Liver (tissue), 9 donors: ENCODE data around the gene SEZ6. TPM values are rescaled to one million over a fixed set of nuclear protein-coding genes. Genes with fewer than 3 reads are reported as not detected.
A peak's percentile ranks its signal among the peaks of the same experiment; 100 is the strongest.

ENCODE experiments used
- DNase-seq: peaks from one replicate; pipeline ENCODE4 v3.0.0-alpha.2; 2017; ENCODE audit warnings: low spot score
- H3K27ac ChIP-seq, 2 donors: one replicate each; pipeline ENCODE4 v1.7.0; 2013; ENCODE audit warnings: inconsistent platforms in 2 of 2, low read length in 2 of 2, control low read depth in 1 of 2, low read depth in 1 of 2, mild to moderate bottlenecking in 1 of 2
- H3K27me3 ChIP-seq, 4 donors: one replicate each; pipeline versions ENCODE4 v1.6.1 to v1.7.0; 2013; ENCODE audit warnings: low read length in 3 of 4, inconsistent platforms in 1 of 4, mild to moderate bottlenecking in 1 of 4, moderate library complexity in 1 of 4; ENCODE audit not compliant: control insufficient read depth in 4 of 4, insufficient read depth in 4 of 4
- H3K36me3 ChIP-seq, 4 donors: one replicate each; pipeline versions ENCODE4 v1.6.1 to v1.7.0; 2013; ENCODE audit warnings: low read length in 3 of 4, mild to moderate bottlenecking in 3 of 4, low read depth in 1 of 4, moderate library complexity in 1 of 4; ENCODE audit not compliant: control insufficient read depth in 4 of 4, insufficient read depth in 3 of 4
- H3K4me1 ChIP-seq, 4 donors: one replicate each; pipeline versions ENCODE4 v1.6.1 to v1.7.0; 2013; ENCODE audit warnings: low read length in 3 of 4, mild to moderate bottlenecking in 3 of 4, moderate library complexity in 1 of 4; ENCODE audit not compliant: control insufficient read depth in 4 of 4, insufficient read depth in 4 of 4
- H3K4me3 ChIP-seq, 3 donors: one replicate each; pipeline versions ENCODE4 v1.6.1 to v1.7.0; 2013; ENCODE audit warnings: low read length in 3 of 3, control low read depth in 1 of 3, low read depth in 1 of 3, mild to moderate bottlenecking in 1 of 3
- H3K9ac ChIP-seq, 2 donors: one replicate each; pipeline ENCODE4 v1.7.0; 2013; ENCODE audit warnings: low read length in 2 of 2, mild to moderate bottlenecking in 2 of 2, moderate library complexity in 2 of 2, control low read depth in 1 of 2, low read depth in 1 of 2
- H3K9me3 ChIP-seq, 4 donors: one replicate each; pipeline versions ENCODE4 v1.6.1 to v1.7.0; 2013; ENCODE audit warnings: low read length in 3 of 4; ENCODE audit not compliant: control insufficient read depth in 4 of 4
- ATF3 ChIP-seq: IDR thresholded peaks from 2 replicates; pipeline ENCODE4 v1.6.1; 2016; ENCODE audit warnings: antibody characterized with exemption
- CTCF ChIP-seq: fragments of 150-350 bp; IDR thresholded peaks from 2 replicates; pipeline ENCODE4 v1.5.1; 2017; ENCODE audit warnings: improper control_type of control experiment, low read depth, low read length; ENCODE audit not compliant: missing input control
- EGR1 ChIP-seq, 2 donors: IDR thresholded peaks; 2 replicates each; pipeline ENCODE4 v1.6.1; 2016 to 2018; ENCODE audit warnings: antibody characterized with exemption in 2 of 2, low read depth in 2 of 2
- FOXA1 ChIP-seq: IDR thresholded peaks from 2 replicates; pipeline ENCODE4 v1.6.1; 2016; ENCODE audit warnings: antibody characterized with exemption
- FOXA2 ChIP-seq: IDR thresholded peaks from 2 replicates; pipeline ENCODE4 v1.6.1; 2016; ENCODE audit warnings: antibody characterized with exemption
- GABPA ChIP-seq, 2 donors: IDR thresholded peaks in 1 of 2; conservative IDR thresholded peaks in 1 of 2; 2 replicates each; pipeline ENCODE4 v1.6.1; 2016; ENCODE audit warnings: antibody characterized with exemption in 2 of 2, mild to moderate bottlenecking in 1 of 2, moderate library complexity in 1 of 2
- HNF4A ChIP-seq, 2 donors: conservative IDR thresholded peaks; 2 replicates each; pipeline ENCODE4 v1.6.1; 2016; ENCODE audit warnings: antibody characterized with exemption in 2 of 2, mild to moderate bottlenecking in 2 of 2
- HNF4G ChIP-seq: IDR thresholded peaks from 2 replicates; pipeline ENCODE4 v1.6.1; 2016; ENCODE audit warnings: antibody characterized with exemption
- JUND ChIP-seq, 2 donors: IDR thresholded peaks; 2 replicates each; pipeline ENCODE4 v1.6.1; 2016; ENCODE audit warnings: antibody characterized with exemption in 2 of 2
- NR2F2 ChIP-seq: IDR thresholded peaks from 2 replicates; pipeline ENCODE4 v1.6.1; 2016; ENCODE audit warnings: antibody characterized with exemption
- RAD21 ChIP-seq, 2 donors: IDR thresholded peaks; 2 replicates each; pipeline ENCODE4 v1.6.1; 2016; ENCODE audit warnings: antibody characterized with exemption in 2 of 2, mild to moderate bottlenecking in 2 of 2
- REST ChIP-seq: IDR thresholded peaks from 2 replicates; pipeline ENCODE4 v1.6.1; 2016; ENCODE audit warnings: antibody characterized with exemption, mild to moderate bottlenecking
- WGBS: extraction: QIAGEN DNeasy Blood & Tissue Kit; methylation state at CpG from one replicate; pipeline ENCODE4 v1.1.7; 2013; 5-methylcytosine and 5-hydroxymethylcytosine counted together
- polyA plus RNA-seq, 2 donors: library from polyadenylated mRNA; stranded (reverse) in 1 of 2; unstranded in 1 of 2; fragments of 200-250 nt in 1 of 2; fragments of >200 nt in 1 of 2; fragmentation: Nextera tagmentation in 1 of 2; extraction: Ambion mirVana in 1 of 2; gene quantifications; one replicate each; pipeline versions ENCODE4 v1.2.1 to v1.2.3, GENCODE V29; 2013 to 2015
- total RNA-seq, 2 donors: library from RNA; depleted of rRNA; stranded (reverse); fragments of >200 nt; gene quantifications; one replicate each; pipeline ENCODE4 v1.2.3, GENCODE V29; 2014
- donor health status: healthy.
- donor health status: healthy.
- donor health status: healthy.
- donor health status: healthy.
- donor health status: healthy.

SEZ6 gene
- total and polyA plus RNA-seq, 4 donors: 0.39 TPM; not detected in 3

- Histone ChIP-seq H3K9ac (no peak overlapping the region), H3K9me3 (no peaks in the 10 kb centered on the region), H3K27ac (no peak overlapping the region), H3K36me3 (no peaks in the 10 kb centered on the region), H3K27me3 (no peaks in the 10 kb centered on the region), H3K4me1 (peaks cover 0 to 15% (median 9%) of the 10 kb centered on the region in 4 donors), H3K4me3 (no peak overlapping the region)
- 82% methylated on average over 2 of the region's 2 CpGs for WGBS
- TF ChIP-seq JUND (IDR thresholded peaks at IDR 0.05) (no peak), ATF3 (no peak), FOXA1 (no peak), FOXA2 (no peak), HNF4G (no peak), HNF4A (conservative IDR thresholded peaks at IDR 0.05) (no peak), REST (no peak), NR2F2 (no peak), EGR1 (IDR thresholded peaks at IDR 0.05; ENCODE audit: low read depth in 2 of 2) (no peak), GABPA (IDR thresholded peaks at IDR 0.05 in 1 of 2, conservative IDR thresholded peaks at IDR 0.05 in 1 of 2) (no peak)
- DNase-seq: no peak
These were observed 50.9 kb downstream of the SEZ6 start for GRCh38 chr17:28954886-28955285.

GRCh38 chr17:28953444-28954118, 52.3 kb downstream of the SEZ6 start:
- 41% methylated on average over 5 of the region's 5 CpGs for WGBS
- no peak overlapping the region for H3K4me3 ChIP-seq
- no peak overlapping the region for H3K9ac ChIP-seq
- H3K27me3 ChIP-seq: no peaks in the 10 kb centered on the region
- no peaks in the 10 kb centered on the region for H3K36me3 ChIP-seq
- TF ChIP-seq CTCF (peak; percentile 75), RAD21 (IDR thresholded peaks at IDR 0.05) (peak in 1 of 2 donors; percentile 52), GABPA (IDR thresholded peaks at IDR 0.05 in 1 of 2, conservative IDR thresholded peaks at IDR 0.05 in 1 of 2) (no peak)
- peak; percentile 61 for DNase-seq
- no peak overlapping the region for H3K27ac ChIP-seq
- H3K4me1 ChIP-seq: peaks cover 0 to 20% (median 12%) of the 10 kb centered on the region in 4 donors
- H3K9me3 ChIP-seq: no peaks in the 10 kb centered on the region
